HK-2 (cell line): ENCODE measurements around the gene CLEC11A.
"Not testable (repeated sequence)": the region's sequence is repeated elsewhere in the genome, so short reads cannot be mapped to it uniquely, and the experiment has no call there.

ENCODE experiments used
- DNase-seq: peaks from one replicate; pipeline ENCODE4 v3.0.0-alpha.2; 2018; ENCODE audit not compliant: unreplicated experiment

The CLEC11A gene

GRCh38 chr19:50761501-50761900, 38.3 kb downstream of the CLEC11A start:
- DNase-seq: not testable (repeated sequence)

DNA sequence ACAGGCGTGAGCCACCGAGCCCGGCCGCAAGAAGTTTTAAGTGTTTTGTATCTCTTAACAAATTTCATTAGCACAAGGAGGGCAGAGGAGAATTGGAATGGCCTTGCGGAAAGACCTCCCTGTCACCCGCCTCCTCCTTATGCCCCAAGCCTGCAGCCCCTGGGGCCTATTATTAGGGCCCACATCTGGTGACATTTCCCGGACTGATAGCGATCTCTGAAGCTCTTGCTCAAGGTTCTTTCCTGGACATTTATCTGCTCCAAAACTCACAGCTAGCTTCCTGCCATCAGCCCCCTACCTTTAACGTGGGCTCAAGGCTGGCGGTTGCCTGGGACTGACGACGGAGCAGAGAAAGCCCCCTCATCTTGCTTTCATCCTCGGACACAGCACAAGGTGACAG, 40.4 kb downstream of the CLEC11A start:
- DNase-seq: not testable (repeated sequence)

DNA sequence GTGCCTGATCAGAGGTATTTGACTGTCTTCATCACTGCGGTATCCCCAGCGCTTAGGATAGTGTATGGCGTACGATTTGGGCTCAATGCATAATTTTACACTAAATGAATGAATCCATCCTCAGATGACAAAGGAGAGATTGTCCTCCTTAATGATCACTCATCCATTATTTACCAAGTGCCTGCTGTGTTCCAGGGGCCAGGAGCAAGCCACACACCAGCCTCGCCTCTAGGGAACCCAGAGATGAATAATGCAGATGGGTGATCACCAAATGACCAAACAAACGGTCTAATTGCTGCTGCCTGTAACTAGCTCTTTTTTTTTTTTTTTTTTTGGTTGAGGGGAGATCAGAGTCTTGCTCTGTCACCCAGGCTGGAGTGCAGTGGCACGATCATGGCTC, 41.2 kb downstream of the CLEC11A start:
- DNase-seq: no peak

- not testable (repeated sequence) for DNase-seq
Measured at GRCh38 chr19:50766746-50767145, 43.6 kb downstream of the CLEC11A start.

DNA sequence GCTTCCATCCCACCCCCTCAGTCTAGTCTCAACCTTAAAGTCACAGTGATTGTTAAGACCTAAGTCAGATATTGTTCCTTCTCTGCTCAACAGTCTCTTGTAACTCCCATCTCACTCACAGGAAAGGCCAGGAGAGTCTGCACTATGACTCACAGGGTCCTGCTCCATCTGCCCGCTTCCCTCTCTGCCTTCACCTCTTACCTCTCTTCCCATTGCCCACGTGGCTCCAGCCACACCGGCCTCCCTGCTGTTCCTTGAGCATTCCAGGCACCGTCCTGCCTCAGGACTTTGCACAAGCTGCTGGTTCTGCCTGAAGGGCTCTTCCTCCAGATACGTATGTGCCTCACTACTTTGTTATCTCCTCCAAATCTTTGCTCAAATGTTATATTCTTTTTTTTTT, 44.1 kb downstream of the CLEC11A start:
- DNase-seq: peak; percentile 48

DNA sequence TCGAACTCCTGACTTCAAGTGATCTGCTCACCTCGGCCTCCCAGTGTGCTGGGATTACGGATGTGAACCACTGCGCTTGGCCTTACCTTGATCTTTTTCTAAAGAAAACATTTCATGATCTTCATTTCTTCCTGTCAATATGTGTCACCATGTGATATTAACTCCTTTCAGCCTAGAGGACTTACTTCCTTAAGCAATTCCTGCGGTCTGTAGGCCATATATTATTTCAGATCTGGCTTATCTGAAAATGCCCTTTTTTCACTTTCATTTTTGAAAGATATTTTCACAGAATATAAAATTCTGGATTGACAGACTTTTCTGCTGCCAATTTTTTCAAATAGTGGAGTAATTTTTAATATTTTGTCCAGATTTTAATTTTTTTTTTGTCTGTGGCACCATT, 45.1 kb downstream of the CLEC11A start:
- DNase-seq: no peak

DNA sequence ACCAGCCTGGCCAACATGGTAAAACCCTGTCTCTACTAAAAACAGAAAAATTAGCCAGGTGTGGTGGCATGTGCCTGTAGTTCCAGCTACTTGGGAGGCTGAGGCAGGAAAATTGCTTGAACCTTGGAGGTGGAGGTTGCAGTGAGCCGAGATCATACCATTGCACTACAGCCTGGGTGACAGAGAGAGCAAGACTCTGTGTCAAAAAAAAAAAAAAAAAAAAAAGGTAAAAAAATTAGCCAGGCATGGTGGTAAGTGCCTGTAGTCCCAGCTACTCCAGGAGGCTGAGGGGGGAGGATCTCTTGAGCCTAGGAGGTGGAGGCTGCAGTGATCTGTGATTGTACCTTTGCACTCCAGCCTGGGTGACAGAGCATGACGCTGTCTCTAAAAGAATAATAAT, 47.0 kb downstream of the CLEC11A start, which contains the start of gene GPR32:
GPR32 (plus strand) TSS at position 301 of the 400 bp plus-strand sequence. CDS start 137 bp downstream, outside the sequence.
- not testable (repeated sequence) for DNase-seq

- no peak for DNase-seq
Measured at GRCh38 chr19:50770888-50771287, 47.7 kb downstream of the CLEC11A start.

DNA sequence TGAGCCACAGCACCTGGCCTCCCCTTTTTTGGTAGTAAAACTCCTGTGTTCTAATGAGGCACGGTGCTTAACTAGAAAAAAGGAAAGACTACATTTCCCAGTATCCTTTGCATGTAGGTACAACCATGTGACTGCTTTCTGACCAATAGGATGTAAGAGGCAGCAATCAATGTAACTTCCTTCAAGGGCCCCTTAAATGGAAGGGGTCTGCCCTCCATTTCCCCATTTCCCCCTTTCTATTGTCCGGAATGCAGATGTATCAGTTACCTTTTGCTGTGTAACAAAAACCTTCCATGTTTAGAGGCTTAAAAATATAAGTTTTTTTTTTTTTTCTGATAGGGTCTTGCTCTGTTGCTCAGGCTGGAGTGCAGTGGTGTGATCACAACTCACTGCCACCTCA, 49.3 kb downstream of the CLEC11A start:
- DNase-seq: no peak

- DNase-seq: not testable (repeated sequence)
Measured at GRCh38 chr19:50772912-50773311, 49.7 kb downstream of the CLEC11A start.

- DNase-seq: not testable (repeated sequence)
Measured at GRCh38 chr19:50773454-50773853, 50.3 kb downstream of the CLEC11A start.
